Coronary artery (tissue), 2 donors: Measurements from ENCODE around the gene ETFA.

Experiments
- DNase-seq: peaks from one replicate; pipeline ENCODE4 v3.0.0-alpha.2; 2017; ENCODE audit warnings: low spot score
- H3K27ac ChIP-seq, 2 donors: fragments of 200-600 bp; sonication (generic); one replicate each; pipeline ENCODE4 v1.5.1; 2016 to 2019
- H3K4me3 ChIP-seq: fragments of 200-600 bp; sonication (generic); 2 replicates; pipeline ENCODE4 v1.5.1; 2016; ENCODE audit warnings: mild to moderate bottlenecking, moderate library complexity
- CTCF ChIP-seq: fragments of 200-600 bp; sonication (generic); IDR thresholded peaks from one replicate; pipeline ENCODE4 v1.5.1; 2019; ENCODE audit warnings: antibody characterized with exemption

Gene ETFA

GRCh38 chr15:76185716-76186115, 125.6 kb downstream of the ETFA start:
- Histone ChIP-seq H3K4me3 (no peak overlapping the region), H3K27ac (no peak overlapping the region)
- no peak for TF ChIP-seq CTCF
- no peak for DNase-seq

- Histone ChIP-seq H3K4me3 (no peak overlapping the region), H3K27ac (no peak overlapping the region)
- no peak for DNase-seq
- no peak for TF ChIP-seq CTCF
Measured at GRCh38 chr15:76184650-76185035, 126.6 kb downstream of the ETFA start.

- H3K27ac ChIP-seq, result no peak overlapping the region
- TF ChIP-seq CTCF, result no peak
- H3K4me3 ChIP-seq, result no peak overlapping the region
- DNase-seq, result no peak
Measured at GRCh38 chr15:76183930-76184649, 127.2 kb downstream of the ETFA start.

- H3K4me3 ChIP-seq, result no peak overlapping the region
- no peak for TF ChIP-seq CTCF
- DNase-seq, result no peak
- no peak overlapping the region for H3K27ac ChIP-seq
Measured at GRCh38 chr15:76181705-76182107, 129.6 kb downstream of the ETFA start.

- TF ChIP-seq CTCF, result no peak
- H3K4me3 ChIP-seq, result no peak overlapping the region
- no peak for DNase-seq
- H3K27ac ChIP-seq, result no peak overlapping the region
Measured at GRCh38 chr15:76180321-76180720, 130.9 kb downstream of the ETFA start.

- Histone ChIP-seq H3K27ac (no peak overlapping the region), H3K4me3 (no peak overlapping the region)
- DNase-seq, result no peak
- no peak for TF ChIP-seq CTCF
Measured at GRCh38 chr15:76179023-76179422, 132.2 kb downstream of the ETFA start.

GRCh38 chr15:76178296-76179000, 132.8 kb downstream of the ETFA start:
- DNase-seq, result no peak
- H3K4me3 ChIP-seq, result no peak overlapping the region
- no peak overlapping the region for H3K27ac ChIP-seq
- no peak for TF ChIP-seq CTCF
